ENCODE measurements around the gene RAET1G. TPM values are rescaled to one million over a fixed set of nuclear protein-coding genes. Genes with fewer than 3 reads are reported as not detected.
"Not testable (repeated sequence)": the region's sequence is repeated elsewhere in the genome, so short reads cannot be mapped to it uniquely, and the experiment has no call there.

The RAET1G gene, protein sequence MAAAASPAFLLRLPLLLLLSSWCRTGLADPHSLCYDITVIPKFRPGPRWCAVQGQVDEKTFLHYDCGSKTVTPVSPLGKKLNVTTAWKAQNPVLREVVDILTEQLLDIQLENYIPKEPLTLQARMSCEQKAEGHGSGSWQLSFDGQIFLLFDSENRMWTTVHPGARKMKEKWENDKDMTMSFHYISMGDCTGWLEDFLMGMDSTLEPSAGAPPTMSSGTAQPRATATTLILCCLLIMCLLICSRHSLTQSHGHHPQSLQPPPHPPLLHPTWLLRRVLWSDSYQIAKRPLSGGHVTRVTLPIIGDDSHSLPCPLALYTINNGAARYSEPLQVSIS
- not detected in 2 replicates for total RNA-seq

DNA sequence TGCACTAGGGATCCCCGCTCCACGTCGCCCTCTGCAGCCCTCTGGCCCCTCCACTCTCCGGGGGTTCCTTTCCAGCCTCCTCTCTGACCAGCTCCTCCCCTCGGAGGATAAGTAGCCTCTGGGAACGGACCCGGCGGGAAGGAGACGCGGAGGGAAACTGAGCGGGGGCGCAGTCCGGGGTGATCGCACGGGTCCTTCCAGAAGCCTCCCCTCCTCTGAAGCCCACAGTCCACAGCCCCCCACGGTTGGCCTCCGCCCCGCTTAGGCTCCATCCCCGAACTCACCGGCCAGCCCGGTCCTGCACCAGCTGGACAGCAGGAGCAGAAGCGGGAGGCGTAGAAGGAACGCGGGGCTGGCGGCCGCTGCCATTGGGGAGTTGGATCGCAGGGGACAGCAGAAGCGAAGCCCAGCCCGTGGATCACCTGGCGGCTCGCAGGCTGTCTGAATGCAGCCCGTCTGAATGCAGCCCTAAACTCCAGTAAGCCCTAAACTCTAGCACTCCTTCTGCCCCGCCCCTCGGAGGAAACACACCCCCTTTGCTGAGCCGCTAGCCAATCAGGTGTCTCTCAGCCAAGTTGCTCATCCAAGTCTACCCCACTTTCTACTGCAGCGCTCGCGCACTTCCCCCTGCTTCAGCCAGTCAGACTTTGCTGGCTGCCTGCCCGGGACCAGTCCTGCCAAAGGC is at the start of gene RAET1G:
Gene RAET1G (minus strand): TSS at position 480 of the 685 bp plus-strand sequence. CDS start 111 bp downstream, at position 369.
- Mint-ChIP-seq H3K27ac (no peak within 1 kb of the TSS), H3K4me3 (peak within 1 kb of the TSS; percentile 78), H3K36me3 (ENCODE audit: low read depth) (no peaks in the 10 kb centered on the region), H3K4me1 (peaks cover 20% of the 10 kb centered on the region), H3K9me3 (no peaks in the 10 kb centered on the region), H3K27me3 (peaks cover 73% of the 10 kb centered on the region)
- DNase-seq, result peak; percentile 95
- intact Hi-C loops (cut with micrococcal nuclease), result loop anchor here (2.0 to 5.0 kb wide), 2 partner anchors 58 to 355 kb away; partner anchors contain the start of genes GINM1 and LRP11

DNA sequence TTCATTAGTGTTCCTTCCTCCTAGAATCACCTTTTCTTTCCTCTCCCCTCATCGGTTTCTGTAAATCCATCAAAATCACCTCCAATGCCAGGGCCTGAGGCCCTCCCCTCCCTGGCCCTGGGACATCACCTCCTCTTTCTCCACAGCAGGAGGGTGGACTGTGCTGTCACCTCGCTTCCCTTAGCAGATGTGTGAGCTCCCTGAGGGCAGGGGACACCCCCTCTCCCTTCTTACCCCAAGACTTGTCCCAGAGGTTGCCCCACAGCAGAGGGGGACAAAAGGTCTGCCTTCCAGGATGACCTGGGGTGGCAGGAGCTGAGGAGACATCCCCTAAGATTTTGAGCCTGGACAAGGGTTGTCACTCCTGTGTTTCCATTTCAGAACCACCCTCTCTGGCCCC is 46.7 kb upstream of the RAET1G start:
- Mint-ChIP-seq H3K4me1 (peaks cover 20% of the 10 kb centered on the region), H3K36me3 (ENCODE audit: low read depth) (peaks cover 2% of the 10 kb centered on the region), H3K9me3 (no peaks in the 10 kb centered on the region), H3K27ac (no peak overlapping the region), H3K4me3 (no peak overlapping the region), H3K27me3 (peaks cover 74% of the 10 kb centered on the region)
- intact Hi-C loops (cut with micrococcal nuclease), result no loop called here
- no peak for DNase-seq

DNA sequence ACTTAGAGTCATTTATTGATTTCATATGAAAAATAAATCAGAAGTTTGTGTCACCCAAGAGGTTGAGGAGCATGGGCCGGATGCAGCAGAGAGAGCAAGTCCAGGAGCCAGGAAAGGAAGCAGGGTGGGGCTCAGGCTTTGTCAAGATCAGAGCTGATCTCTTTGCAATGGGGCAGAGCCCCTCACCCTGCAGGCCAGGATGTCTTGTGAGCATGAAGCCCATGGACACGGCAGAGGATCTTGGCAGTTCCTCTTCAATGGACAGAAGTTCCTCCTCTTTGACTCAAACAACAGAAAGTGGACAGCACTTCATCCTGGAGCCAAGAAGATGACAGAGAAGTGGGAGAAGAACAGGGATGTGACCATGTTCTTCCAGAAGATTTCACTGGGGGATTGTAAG is 46.0 kb upstream of the RAET1G start:
- intact Hi-C loops (cut with micrococcal nuclease); DNase-seq; H3K9me3 Mint-ChIP-seq; H3K27ac Mint-ChIP-seq; H3K4me3 Mint-ChIP-seq; H3K36me3 Mint-ChIP-seq (ENCODE audit: low read depth): not testable (repeated sequence)
- Mint-ChIP-seq H3K27me3 (peaks cover 72% of the 10 kb centered on the region), H3K4me1 (peaks cover 19% of the 10 kb centered on the region)

DNA sequence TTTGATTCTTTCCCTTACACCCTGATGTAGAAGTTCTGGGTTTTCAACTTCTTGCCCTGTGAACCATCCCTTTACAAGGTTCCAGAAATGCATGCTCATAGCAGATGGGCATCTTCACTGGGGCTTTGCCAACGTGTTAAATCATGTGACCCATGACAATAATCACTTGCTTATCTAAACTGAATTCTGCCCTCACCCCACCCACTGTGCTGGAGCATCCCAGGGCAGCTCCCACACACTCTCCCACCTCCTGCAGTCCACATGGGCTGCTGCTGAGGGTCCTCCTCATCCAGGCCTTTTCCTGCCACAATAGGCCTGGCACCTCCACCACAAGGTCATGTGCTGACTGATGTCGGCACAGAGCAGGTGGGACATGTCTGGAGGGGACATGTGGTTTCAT is 45.1 kb upstream of the RAET1G start:
- peaks cover 73% of the 10 kb centered on the region for H3K27me3 Mint-ChIP-seq
- H3K9me3 Mint-ChIP-seq; intact Hi-C loops (cut with micrococcal nuclease); DNase-seq; H3K4me3 Mint-ChIP-seq; H3K27ac Mint-ChIP-seq; H3K36me3 Mint-ChIP-seq (ENCODE audit: low read depth): not testable (repeated sequence)
- peaks cover 27% of the 10 kb centered on the region for H3K4me1 Mint-ChIP-seq

DNA sequence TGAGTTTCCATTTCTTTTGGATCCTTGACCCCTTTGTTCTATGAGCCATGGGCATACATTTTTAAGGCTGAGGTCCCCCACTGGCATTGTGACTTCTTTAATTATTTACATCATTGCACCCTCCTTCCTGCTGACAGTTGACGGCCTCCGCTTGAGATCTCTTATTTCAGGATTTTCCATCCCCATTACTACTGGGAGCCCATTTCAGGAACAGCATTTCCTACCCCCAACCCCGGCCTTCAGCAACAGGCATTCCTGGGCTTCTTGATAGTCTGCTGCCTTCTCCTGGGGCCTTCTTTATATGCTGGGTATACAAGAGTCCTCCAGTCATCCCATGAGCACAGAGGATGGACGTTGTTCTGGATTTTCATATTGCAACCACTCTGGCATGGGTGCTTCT is 44.7 kb upstream of the RAET1G start:
- peaks cover 2% of the 10 kb centered on the region for H3K36me3 Mint-ChIP-seq (ENCODE audit: low read depth)
- no peak for DNase-seq
- no peak overlapping the region for H3K4me3 Mint-ChIP-seq
- H3K27ac Mint-ChIP-seq, result no peak overlapping the region
- H3K27me3 Mint-ChIP-seq, result peaks cover 70% of the 10 kb centered on the region
- intact Hi-C loops (cut with micrococcal nuclease), result no loop called here
- no peaks in the 10 kb centered on the region for H3K9me3 Mint-ChIP-seq
- peaks cover 31% of the 10 kb centered on the region for H3K4me1 Mint-ChIP-seq

DNA sequence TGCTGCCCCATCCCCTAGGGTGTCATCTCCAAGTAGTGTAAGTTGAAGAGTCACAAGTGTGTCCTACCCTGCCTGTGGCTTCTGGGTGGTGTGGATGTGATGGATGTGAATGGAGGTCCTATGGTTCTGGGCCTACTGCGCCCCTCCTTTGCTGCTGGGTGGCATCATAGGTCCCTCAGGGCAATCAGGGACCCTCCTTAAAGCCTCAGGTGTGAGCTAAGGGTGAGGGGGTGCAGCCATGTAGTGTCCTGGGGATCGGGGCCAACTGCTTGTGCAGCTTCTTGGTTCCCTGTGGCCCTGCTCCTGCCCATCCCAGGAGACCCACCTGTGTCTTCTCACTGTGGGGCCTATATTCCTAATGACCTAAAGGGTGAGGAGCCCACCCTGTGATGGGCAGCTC is 43.4 kb upstream of the RAET1G start:
- intact Hi-C loops (cut with micrococcal nuclease), result not testable (repeated sequence)
- Mint-ChIP-seq H3K4me3 (peak overlapping the region; percentile 95), H3K4me1 (peaks cover 33% of the 10 kb centered on the region)

DNA sequence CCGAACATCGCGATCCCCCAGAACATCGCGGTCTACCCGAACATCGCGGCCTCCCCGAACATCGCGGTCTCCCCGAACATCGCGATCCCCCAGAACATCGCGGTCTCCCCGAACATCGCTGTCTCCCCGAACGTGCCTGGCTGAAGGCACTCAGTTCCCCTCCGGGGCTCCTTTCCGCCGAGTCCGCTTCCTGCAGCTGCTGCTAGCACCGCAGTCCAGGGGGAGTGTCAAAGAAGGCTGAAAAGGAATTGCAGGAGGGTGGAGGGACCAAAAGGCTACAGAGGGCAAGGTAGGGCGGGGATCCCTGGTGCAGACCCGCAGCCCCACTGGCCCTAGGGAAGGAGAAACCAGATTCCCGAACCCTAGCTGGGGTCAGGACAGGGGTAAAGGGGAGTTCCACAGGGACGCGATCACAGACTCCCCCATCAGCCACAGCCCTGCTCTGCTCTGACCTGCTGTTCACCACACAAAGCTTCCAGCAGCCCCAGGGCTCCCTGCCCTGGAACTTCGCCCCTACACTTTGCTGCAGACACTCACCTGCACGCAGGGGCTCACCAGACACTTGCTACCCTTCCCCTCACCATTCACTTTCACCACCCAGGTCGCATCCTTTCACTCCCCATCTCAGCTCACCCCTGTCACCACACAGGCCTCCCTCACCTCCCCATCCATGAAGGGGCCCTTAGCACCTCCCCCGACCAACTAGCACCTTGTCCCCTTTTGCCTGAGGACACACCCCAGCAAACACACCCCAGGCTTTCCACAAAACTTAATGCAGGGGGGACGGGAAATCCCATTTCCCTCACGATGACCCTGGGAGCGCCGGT is 42.5 kb upstream of the RAET1G start:
- H3K4me1 Mint-ChIP-seq, result peaks cover 33% of the 10 kb centered on the region
- intact Hi-C loops (cut with micrococcal nuclease), result no loop called here
- DNase-seq, result peak; percentile 77
- peaks cover 2% of the 10 kb centered on the region for H3K36me3 Mint-ChIP-seq (ENCODE audit: low read depth)
- peaks cover 76% of the 10 kb centered on the region for H3K27me3 Mint-ChIP-seq
- H3K27ac Mint-ChIP-seq, result peak overlapping the region; percentile 81
- H3K9me3 Mint-ChIP-seq, result no peaks in the 10 kb centered on the region
- H3K4me3 Mint-ChIP-seq, result peak overlapping the region; percentile 95

More for the DNA sequence above, 43.4 kb upstream of the RAET1G start:
- not testable (repeated sequence) for DNase-seq; H3K9me3 Mint-ChIP-seq; H3K36me3 Mint-ChIP-seq (ENCODE audit: low read depth); H3K27ac Mint-ChIP-seq
- peaks cover 72% of the 10 kb centered on the region for H3K27me3 Mint-ChIP-seq

DNA sequence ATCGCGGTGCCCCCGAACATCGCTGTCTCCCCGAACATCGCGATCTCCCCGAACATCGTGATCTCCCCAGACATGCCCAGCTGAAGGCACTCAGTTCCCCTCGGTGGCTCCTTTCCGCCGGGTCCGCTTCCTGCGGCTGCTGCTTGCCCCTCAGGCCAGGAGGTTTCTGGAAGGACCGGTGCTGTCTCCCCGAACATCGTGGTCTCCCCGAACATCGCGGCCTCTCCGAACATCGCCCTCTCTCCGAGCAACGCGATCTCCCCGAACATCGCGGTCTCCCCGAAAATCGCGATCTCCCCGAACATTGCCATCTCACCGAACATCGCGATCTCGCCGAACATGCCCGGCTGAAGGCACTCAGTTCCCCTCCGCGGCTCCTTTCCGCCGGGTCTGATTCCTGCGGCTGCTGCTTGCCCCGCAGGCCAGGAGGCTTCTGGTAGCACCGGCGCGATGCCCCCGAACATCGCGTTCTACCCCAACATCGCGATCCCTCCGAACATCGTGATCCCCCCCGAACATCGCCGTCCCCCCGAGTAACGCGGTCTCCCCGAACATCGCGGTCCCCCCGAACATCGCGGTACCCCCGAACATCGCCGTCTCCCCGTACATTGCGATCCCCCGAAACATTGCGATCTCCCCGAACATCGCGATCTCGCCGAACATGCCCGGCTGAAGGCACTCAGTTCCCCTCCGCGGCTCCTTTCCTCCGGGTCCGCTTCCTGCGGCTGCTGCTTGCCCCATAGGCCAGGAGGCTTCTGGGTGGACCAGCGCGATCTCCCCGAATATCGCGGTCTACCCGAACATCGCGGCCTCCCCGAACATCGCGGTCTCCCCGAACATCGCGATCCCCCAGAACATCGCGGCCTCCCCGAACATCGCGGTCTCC is 41.6 kb upstream of the RAET1G start:
- H3K36me3 Mint-ChIP-seq (ENCODE audit: low read depth), result peaks cover 2% of the 10 kb centered on the region
- intact Hi-C loops (cut with micrococcal nuclease), result no loop called here

DNA sequence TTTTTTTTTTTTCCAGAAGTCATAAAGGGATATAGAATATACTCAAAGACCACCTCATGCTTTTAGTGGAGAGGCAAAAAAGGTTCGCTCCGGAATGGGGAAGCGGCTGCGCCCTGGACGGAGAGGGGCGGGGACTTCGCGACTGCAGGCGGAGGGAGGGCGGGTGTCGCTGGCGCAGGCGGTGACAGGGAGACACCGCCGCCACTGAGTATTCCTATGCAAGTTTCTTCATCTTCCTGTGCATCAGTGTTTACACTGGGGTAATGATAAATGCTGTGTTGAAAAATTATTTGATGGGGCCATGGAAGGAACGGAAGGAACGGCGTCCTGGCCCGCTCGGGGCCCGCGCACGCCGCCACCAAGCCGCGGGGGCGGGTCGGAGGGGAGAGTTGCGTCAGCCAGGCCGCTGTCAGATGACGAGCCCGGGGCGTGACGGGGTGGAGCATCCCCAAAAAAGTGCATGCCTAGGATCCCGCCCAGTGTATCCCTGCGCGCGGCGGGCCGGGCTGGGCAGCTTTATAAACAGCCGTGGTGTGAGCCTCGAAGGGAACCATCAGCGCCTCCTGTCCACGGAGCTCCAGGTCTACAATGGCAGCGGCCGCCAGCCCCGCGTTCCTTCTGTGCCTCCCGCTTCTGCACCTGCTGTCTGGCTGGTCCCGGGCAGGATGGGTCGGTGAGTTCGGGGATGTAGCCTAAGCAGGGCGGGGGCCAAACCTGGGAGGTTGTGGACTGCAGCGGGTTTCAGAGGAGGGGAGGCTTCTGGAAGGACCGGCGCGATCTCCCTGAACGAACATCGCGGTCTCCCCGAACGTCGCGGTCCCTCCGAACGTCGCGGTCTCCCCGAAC is 40.8 kb upstream of the RAET1G start, which contains the start of gene ULBP1:
Gene ULBP1 (plus strand): TSS at position 482 of the 846 bp plus-strand sequence. CDS start 107 bp downstream, at position 589.
- Mint-ChIP-seq H3K27ac (peak within 1 kb of the TSS; percentile 89), H3K4me3 (peak within 1 kb of the TSS; percentile 95), H3K36me3 (ENCODE audit: low read depth) (peaks cover 2% of the 10 kb centered on the region), H3K4me1 (peaks cover 36% of the 10 kb centered on the region), H3K27me3 (peaks cover 74% of the 10 kb centered on the region), H3K9me3 (no peaks in the 10 kb centered on the region)
- intact Hi-C loops (cut with micrococcal nuclease), result loop anchor here (1.0 kb wide), 2 partner anchors 22 to 38 kb away; no protein-coding TSS in a partner anchor
- peak; percentile 96 for DNase-seq

More for the DNA sequence above, 41.6 kb upstream of the RAET1G start:
- Mint-ChIP-seq H3K9me3 (no peaks in the 10 kb centered on the region), H3K4me3 (peak overlapping the region; percentile 95), H3K27ac (peak overlapping the region; percentile 89), H3K4me1 (peaks cover 33% of the 10 kb centered on the region), H3K27me3 (peaks cover 74% of the 10 kb centered on the region)
- peak; percentile 78 for DNase-seq

DNA sequence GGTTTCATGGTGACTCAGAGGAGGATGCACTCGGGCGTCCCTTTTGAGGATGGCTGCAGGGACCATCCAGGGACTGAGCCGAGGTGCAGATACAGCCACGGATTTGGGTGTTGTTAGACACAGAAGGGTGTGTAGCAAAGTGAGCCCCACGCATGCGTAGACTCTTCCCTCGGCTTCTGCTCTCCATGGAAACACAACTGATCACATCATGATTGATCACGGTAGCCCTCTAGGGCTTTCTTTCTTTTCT is 40.2 kb upstream of the RAET1G start:
- DNase-seq, result peak; percentile 85
- intact Hi-C loops (cut with micrococcal nuclease), result loop anchor here (1.0 kb wide), 2 partner anchors 22 to 38 kb away; no protein-coding TSS in a partner anchor
- Mint-ChIP-seq H3K27ac (peak overlapping the region; percentile 89), H3K4me3 (peak overlapping the region; percentile 95), H3K27me3 (peaks cover 72% of the 10 kb centered on the region), H3K9me3 (no peaks in the 10 kb centered on the region), H3K4me1 (peaks cover 35% of the 10 kb centered on the region), H3K36me3 (ENCODE audit: low read depth) (peaks cover 2% of the 10 kb centered on the region)

DNA sequence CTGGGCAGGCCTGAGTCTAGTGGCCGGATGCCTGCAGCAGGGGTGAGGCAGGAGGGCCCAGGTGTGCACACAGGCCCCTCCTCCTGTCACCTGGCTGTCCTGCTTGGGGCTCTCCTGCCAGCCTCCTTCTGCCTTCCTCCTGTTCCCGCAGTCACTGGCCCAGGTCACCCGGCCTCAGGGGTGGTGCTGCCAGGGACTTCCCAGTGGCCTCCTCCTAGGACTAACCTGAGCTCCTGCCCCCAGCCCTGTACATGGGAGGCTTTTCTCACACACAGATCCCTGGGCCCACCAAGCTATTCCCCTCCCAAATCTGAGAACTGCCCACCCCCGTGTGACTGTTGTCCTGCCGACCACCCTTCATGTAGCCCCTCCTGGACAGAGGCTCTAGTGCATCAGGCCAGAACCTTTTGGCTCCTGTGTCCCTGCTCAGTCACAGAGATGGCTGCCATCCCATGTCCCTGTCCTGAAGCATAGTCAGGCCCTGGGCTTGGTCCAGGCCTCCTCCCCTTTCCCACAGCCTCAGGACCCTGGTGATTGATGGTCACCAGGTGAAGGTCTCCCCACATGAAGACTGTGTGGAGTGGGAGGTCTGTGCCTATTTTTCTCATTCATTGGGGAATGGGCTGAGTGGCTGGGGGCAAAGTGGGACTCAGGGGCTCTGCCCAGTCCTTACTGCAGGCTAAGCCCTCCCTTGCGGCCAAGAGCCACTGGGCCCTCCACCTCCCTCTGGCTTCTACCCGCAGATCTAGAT is 39.7 kb upstream of the RAET1G start:
- Mint-ChIP-seq H3K4me3 (peak overlapping the region; percentile 95), H3K27ac (peak overlapping the region; percentile 89), H3K4me1 (peaks cover 34% of the 10 kb centered on the region), H3K36me3 (ENCODE audit: low read depth) (peaks cover 2% of the 10 kb centered on the region), H3K27me3 (peaks cover 72% of the 10 kb centered on the region), H3K9me3 (no peaks in the 10 kb centered on the region)
- intact Hi-C loops (cut with micrococcal nuclease), result loop anchor here (1.0 kb wide), 2 partner anchors 21 to 39 kb away; no protein-coding TSS in a partner anchor
- DNase-seq, result no peak

All from activated CD4-positive, alpha-beta T cell treated with anti-CD3 and anti-CD28 coated beads, Interleukin-2, amount 10 ng/mL, durations not matched to agents 24 days and 14 days (primary cell).